Tibial artery (tissue), 4 donors: ENCODE measurements around the gene NCEH1.
"Not testable (repeated sequence)": the region's sequence is repeated elsewhere in the genome, so short reads cannot be mapped to it uniquely, and the experiment has no call there.

Experiments
- DNase-seq, 2 donors: peaks; one replicate each; pipeline ENCODE4 v3.0.0-alpha.2; 2019
- H3K27ac ChIP-seq, 2 donors: fragments of 200-600 bp; sonication (generic) in 1 of 2; 1 replicate in 1 of 2; 2 replicates in 1 of 2; pipeline ENCODE4 v1.5.1; 2018 to 2019; ENCODE audit warnings: mild to moderate bottlenecking in 1 of 2
- H3K27me3 ChIP-seq, 2 donors: fragments of 200-600 bp; sonication (generic) in 1 of 2; one replicate each; pipeline versions ENCODE4 v1.5.1 to v1.6.0; 2016 to 2019
- H3K36me3 ChIP-seq, 3 donors: fragments of 200-600 bp; sonication (generic) in 2 of 3; one replicate each; pipeline ENCODE4 v1.5.1; 2016 to 2019; ENCODE audit warnings: mild to moderate bottlenecking in 2 of 3
- H3K4me1 ChIP-seq, 4 donors: fragments of 200-600 bp; sonication (generic) in 2 of 4; 1 replicate in 3 of 4; 2 replicates in 1 of 4; pipeline ENCODE4 v1.5.1; 2016 to 2019
- H3K4me3 ChIP-seq, 2 donors: fragments of 200-600 bp; sonication (generic) in 1 of 2; 1 replicate in 1 of 2; 2 replicates in 1 of 2; pipeline ENCODE4 v1.5.1; 2018 to 2019; ENCODE audit warnings: mild to moderate bottlenecking in 2 of 2
- H3K9me3 ChIP-seq, 3 donors: fragments of 200-600 bp; sonication (generic) in 1 of 3; one replicate each; pipeline ENCODE4 v1.5.1; 2016 to 2019
- intact Hi-C: fragments of 100-400 bp; cut with DNase I; formaldehyde crosslinking; loops from one replicate; pipeline ENCODE4 v1.15.0; 2023; ENCODE audit warnings: low total_unique reads
- TF ChIP-seq, protein P1 (sequence below), 2 experiments: fragments of 200-600 bp in 1 of 2; fragments of 450-650 bp in 1 of 2; IDR thresholded peaks; one replicate each; pipeline ENCODE4 v1.5.1; 2017 to 2019; ENCODE audit warnings: antibody characterized with exemption in 2 of 2, mild to moderate bottlenecking in 1 of 2, moderate library complexity in 1 of 2

The NCEH1 gene

DNA sequence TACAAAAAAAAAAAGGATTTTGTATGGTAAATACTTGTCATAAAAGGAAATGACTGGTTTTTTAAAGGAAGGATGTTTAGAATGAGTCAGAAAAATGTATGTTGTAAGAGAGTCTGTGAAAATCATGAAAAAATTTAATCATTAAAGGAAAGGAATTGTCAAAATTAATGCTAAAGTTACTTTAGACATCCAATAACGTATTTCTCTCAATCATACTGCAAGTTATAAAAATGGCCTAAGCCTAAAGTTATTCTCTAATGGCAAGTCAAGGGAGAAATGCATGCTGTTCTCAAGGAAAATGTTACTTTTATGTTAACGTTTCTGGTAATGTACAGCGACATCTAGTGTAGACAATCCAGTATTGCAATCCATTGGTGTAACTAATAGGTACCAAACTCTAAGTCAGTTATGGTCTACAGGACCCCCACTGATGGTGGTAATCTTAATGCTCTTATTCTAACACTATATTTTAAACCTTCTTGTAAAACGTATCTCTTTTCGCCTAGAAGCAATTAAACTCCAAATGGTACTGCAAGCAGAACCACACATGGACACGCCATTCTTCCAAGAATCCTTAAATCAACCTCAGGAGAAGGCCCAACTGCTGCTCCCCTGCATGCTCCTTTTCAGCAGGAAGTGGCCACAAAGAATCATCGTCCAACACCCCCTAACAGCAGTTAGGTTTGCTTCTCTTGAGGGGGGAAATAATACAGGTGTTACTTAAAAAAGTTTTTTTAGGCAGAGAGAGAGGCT lies 35.2 kb downstream of the NCEH1 start:
- peaks cover 0 to 24% (median 14%) of the 10 kb centered on the region in 4 donors for H3K4me1 ChIP-seq
- no peaks in the 10 kb centered on the region for H3K27me3 ChIP-seq
- no peak overlapping the region for H3K4me3 ChIP-seq
- TF ChIP-seq, protein P1, sequence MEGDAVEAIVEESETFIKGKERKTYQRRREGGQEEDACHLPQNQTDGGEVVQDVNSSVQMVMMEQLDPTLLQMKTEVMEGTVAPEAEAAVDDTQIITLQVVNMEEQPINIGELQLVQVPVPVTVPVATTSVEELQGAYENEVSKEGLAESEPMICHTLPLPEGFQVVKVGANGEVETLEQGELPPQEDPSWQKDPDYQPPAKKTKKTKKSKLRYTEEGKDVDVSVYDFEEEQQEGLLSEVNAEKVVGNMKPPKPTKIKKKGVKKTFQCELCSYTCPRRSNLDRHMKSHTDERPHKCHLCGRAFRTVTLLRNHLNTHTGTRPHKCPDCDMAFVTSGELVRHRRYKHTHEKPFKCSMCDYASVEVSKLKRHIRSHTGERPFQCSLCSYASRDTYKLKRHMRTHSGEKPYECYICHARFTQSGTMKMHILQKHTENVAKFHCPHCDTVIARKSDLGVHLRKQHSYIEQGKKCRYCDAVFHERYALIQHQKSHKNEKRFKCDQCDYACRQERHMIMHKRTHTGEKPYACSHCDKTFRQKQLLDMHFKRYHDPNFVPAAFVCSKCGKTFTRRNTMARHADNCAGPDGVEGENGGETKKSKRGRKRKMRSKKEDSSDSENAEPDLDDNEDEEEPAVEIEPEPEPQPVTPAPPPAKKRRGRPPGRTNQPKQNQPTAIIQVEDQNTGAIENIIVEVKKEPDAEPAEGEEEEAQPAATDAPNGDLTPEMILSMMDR (IDR thresholded peaks at IDR 0.05), result peak; percentile 70 to 71
- intact Hi-C loops, result loop anchor here (5.0 kb wide), 1 partner anchor 37 kb away; the partner anchor contains the start of gene NCEH1
- no peaks in the 10 kb centered on the region for H3K36me3 ChIP-seq
- no peak for DNase-seq
- no peaks in the 10 kb centered on the region for H3K9me3 ChIP-seq
- no peak overlapping the region for H3K27ac ChIP-seq

DNA sequence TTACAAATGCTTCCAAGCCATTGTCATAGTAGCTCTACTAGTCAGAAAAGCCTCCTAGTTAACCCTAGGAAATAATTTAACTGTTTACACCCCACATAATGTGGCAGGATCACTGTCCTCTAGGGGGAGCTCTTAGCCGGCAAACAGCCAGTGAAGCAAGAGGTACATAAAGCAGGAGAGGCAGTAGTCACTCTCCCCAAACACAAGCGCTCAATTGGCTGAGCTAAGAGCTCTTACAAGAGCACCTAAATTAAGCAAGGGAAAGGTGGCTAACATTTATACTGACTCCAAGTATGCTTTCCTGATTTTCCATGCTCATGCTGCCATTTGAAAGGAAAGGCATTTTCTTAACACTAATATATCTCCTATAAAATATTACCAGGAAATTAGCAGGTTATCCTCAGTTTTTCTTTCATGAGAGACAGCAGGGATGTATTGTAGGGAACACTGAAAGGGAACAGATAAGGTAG lies 37.6 kb downstream of the NCEH1 start:
- intact Hi-C loops, result no loop called here
- no peak for DNase-seq
- H3K9me3 ChIP-seq, result no peaks in the 10 kb centered on the region

DNA sequence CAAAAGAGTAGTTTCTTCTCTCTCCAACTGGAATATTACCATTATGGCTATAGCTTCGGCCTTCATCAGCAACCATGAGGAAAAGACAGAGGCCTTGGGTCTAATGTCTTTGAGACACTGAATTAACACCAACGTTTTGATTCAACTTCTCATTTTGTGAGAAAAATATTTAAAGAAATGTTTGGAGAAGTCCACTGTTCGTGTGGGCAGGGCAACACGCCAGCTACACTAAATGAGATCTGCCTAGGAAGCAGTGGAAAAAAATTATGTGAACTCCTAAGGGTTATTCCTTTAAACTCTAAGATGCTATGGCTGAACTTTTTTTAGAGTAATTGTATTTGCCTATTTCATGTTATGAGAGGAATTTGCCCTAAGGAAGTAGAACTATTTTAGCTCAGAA lies 41.8 kb downstream of the NCEH1 start:
- no peak overlapping the region for H3K27ac ChIP-seq
- no peak overlapping the region for H3K4me3 ChIP-seq
- intact Hi-C loops, result loop anchor here (5.0 to 10.0 kb wide), 2 partner anchors 184 to 1027 kb away; no protein-coding TSS in a partner anchor
- H3K36me3 ChIP-seq, result no peaks in the 10 kb centered on the region
- peaks cover 0 to 8% (median 0%) of the 10 kb centered on the region in 4 donors for H3K4me1 ChIP-seq
- DNase-seq, result peak in 1 of 2 donors; percentile 37
- H3K9me3 ChIP-seq, result no peaks in the 10 kb centered on the region
- TF ChIP-seq, protein P1 (IDR thresholded peaks at IDR 0.05), result no peak
- H3K27me3 ChIP-seq, result no peaks in the 10 kb centered on the region

More for the DNA sequence above, 37.6 kb downstream of the NCEH1 start:
- Histone ChIP-seq H3K27ac (no peak overlapping the region), H3K4me1 (peaks cover 0 to 22% (median 11%) of the 10 kb centered on the region in 4 donors), H3K4me3 (no peak overlapping the region), H3K36me3 (no peaks in the 10 kb centered on the region), H3K27me3 (no peaks in the 10 kb centered on the region)
- TF ChIP-seq, protein P1 (IDR thresholded peaks at IDR 0.05), result peak; percentile 31 to 39

DNA sequence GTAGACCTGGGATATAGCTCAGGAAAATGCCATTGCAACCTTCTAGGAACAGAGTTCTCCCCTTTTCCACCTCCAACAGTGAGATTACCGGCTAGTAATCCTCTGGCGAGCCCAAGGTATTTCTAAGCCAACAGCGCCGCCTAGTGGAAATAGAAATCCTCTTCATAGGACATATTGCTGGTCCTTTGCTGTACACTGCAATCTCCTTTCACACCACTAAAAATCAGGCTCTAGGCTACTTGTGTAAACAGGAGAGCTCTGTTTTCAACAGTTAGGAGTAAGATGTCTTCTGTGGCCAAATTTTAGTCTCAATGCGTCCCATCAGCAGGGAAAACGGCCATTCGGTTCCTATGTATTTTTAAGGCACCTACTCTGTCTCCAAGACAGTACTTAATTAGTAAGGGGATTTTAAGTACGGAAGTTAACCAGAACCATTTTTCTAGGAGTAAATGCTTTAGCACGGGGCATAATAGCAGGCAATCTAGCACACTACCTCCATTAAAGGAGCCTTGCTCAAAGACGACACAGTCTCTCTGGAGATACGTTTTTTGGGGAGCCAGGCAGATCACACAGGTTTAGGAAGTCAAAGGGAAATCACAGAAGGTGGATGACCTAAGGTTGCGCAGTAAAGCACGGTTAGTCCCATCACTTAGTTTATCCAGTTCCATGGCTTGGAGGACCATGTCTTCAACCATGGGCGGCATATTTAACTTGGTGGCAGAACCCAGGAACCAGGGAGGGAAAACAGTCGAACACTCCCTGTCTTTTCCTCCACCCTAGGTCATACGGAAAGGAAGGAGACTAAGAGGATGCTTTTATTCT lies 43.8 kb downstream of the NCEH1 start:
- peaks cover 0 to 3% (median 0%) of the 10 kb centered on the region in 4 donors for H3K4me1 ChIP-seq
- peak in 1 of 2 donors; percentile 70 for DNase-seq
- intact Hi-C loops, result loop anchor here (5.0 to 10.0 kb wide), 2 partner anchors 182 to 1025 kb away; no protein-coding TSS in a partner anchor
- TF ChIP-seq, protein P1 (IDR thresholded peaks at IDR 0.05), result peak; percentile 72 to 82
- H3K4me3 ChIP-seq, result no peak overlapping the region
- no peaks in the 10 kb centered on the region for H3K9me3 ChIP-seq
- H3K36me3 ChIP-seq, result no peaks in the 10 kb centered on the region
- H3K27ac ChIP-seq, result no peak overlapping the region
- H3K27me3 ChIP-seq, result no peaks in the 10 kb centered on the region

DNA sequence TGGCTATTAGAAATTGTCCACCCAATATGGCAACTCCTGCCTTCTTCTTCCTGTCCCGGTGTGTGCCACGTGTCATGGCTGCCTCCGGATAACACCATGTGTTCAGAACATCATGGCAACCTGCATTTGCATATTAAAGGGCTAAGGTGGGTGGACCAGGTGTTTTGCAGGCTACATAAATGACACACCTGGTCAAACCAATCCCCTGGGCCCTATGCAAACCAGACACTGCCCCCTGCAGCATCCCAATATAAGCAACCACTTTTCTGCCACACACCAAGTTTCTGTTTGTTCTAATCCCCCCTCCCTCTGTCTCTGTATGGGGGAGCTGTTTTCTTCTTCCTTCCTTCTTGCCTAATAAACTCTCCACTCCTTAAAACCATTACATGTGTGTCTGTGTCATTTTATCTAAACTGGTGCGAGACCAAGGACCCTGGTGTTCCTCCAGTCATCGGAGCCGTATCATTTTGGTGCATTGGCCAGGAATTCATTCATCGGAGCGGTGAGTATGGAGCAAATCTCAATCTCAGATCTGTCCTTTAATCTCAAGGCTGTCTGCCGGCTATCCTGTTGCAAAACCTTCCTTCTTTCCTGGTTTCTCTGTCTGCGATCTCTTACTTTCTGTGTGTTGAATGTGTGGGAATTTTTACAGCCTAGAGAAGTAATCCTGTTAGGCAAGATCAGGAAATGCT lies 44.5 kb downstream of the NCEH1 start:
- Histone ChIP-seq H3K4me1 (peaks cover 0 to 3% (median 0%) of the 10 kb centered on the region in 4 donors), H3K36me3 (no peaks in the 10 kb centered on the region), H3K27me3 (no peaks in the 10 kb centered on the region), H3K4me3 (no peak overlapping the region), H3K27ac (no peak overlapping the region), H3K9me3 (no peaks in the 10 kb centered on the region)
- TF ChIP-seq, protein P1 (IDR thresholded peaks at IDR 0.05), result no peak
- intact Hi-C loops, result loop anchor here (5.0 to 10.0 kb wide), 2 partner anchors 182 to 1024 kb away; no protein-coding TSS in a partner anchor
- DNase-seq, result no peak

DNA sequence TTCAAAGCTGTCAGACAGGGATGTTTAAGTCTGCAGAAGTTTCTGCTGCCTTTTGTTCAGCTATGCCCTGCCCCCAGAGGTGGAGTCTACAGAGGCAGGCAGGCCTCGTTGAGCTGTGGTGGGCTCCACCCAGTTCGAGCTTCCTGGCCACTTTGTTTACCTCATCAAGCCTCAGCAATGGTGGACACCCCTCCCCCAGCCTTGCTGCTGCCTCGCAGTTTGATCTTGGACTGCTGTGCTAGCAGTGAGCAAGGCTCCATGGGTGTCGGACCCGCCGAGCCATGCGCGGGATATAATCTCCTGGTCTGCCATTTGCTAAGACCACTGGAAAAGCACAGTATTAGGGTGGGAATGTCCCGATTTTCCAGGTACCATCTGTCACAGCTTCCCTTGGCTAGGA lies 45.4 kb downstream of the NCEH1 start:
- H3K4me3 ChIP-seq, H3K9me3 ChIP-seq, H3K27ac ChIP-seq, H3K36me3 ChIP-seq, H3K4me1 ChIP-seq, DNase-seq, H3K27me3 ChIP-seq: not testable (repeated sequence)
- intact Hi-C loops, result loop anchor here (5.0 to 10.0 kb wide), 2 partner anchors 181 to 1023 kb away; no protein-coding TSS in a partner anchor

DNA sequence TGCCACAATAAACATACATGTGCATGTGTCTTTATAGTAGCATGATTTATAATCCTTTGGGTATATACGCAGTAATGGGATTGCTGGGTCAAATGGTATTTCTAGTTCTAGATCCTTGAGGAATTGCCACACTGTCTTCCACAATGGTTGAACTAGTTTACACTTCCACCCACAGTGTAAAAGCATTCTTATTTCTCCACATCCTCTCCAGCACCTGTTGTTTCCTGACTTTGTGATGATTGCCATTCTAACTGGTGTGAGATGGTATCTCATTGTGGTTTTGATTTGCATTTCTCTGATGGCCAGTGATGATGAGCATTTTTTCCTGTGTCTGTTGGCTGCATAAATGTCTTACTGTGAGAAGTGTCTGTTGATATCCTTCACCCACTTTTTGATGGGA lies 50.4 kb downstream of the NCEH1 start:
- H3K27ac ChIP-seq, DNase-seq, H3K4me3 ChIP-seq, H3K27me3 ChIP-seq, H3K4me1 ChIP-seq, H3K36me3 ChIP-seq, H3K9me3 ChIP-seq: not testable (repeated sequence)
- intact Hi-C loops, result loop anchor here (10.0 kb wide), 1 partner anchor 176 kb away; no protein-coding TSS in a partner anchor
